AG08395 (cell line): ENCODE data around the gene DGKG.
A peak's percentile ranks its signal among the peaks of the same experiment; 100 is the strongest.

ENCODE experiments used
- DNase-seq: peaks from one replicate; pipeline ENCODE4 v3.0.0; 2012; ENCODE audit warnings: mixed read lengths, low spot score

Gene DGKG

DNA sequence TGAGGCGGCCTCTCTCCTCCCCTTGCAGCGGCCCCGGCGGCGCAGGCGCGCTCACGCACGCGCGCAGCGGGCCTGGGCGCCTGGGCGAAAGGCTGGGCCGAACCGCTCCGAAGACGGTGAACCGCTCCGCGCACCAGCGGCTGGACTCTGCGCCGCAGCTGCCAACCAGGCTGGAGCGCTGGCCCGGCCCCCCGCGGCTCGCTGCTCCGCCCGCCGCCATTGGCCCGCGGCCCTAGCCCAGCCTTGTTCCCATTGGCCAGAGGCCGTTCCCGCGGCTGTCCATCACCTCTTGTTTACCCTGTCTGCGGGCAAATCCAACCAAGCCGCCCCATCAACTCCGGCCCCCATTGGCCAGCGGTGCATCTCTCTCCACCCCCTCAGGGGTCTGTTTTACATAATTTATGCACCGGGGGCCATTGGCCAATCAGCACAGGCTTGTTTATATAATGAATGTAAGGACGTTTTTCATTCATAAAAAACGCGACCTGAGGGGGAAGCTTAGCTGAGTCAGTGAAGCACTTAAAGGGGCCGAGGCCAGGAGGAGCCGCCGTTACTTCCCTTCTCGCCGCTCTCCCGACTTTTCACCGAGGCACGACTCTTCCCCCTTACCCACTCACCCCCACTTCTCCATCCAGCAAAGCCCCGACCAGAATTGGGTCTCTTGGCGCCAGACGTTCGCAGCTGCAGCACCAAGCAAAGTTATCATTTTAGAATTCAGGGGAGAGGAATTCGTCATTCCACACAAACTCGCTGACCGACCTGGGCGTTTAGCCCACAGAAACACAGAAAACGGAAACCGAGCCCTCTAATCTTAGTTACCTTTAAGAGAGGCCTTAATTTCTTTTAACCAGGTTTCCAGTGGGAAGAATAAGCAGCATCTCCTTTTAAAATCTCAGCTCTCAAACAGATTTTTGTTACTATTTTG is 252.8 kb downstream of the DGKG start, which contains the start of gene ETV5:
TSS of gene ETV5 (minus strand) at position 149 of the 925 bp plus-strand sequence. CDS start 3,221 bp downstream, outside the sequence.
- peak; percentile 99 for DNase-seq

DNA sequence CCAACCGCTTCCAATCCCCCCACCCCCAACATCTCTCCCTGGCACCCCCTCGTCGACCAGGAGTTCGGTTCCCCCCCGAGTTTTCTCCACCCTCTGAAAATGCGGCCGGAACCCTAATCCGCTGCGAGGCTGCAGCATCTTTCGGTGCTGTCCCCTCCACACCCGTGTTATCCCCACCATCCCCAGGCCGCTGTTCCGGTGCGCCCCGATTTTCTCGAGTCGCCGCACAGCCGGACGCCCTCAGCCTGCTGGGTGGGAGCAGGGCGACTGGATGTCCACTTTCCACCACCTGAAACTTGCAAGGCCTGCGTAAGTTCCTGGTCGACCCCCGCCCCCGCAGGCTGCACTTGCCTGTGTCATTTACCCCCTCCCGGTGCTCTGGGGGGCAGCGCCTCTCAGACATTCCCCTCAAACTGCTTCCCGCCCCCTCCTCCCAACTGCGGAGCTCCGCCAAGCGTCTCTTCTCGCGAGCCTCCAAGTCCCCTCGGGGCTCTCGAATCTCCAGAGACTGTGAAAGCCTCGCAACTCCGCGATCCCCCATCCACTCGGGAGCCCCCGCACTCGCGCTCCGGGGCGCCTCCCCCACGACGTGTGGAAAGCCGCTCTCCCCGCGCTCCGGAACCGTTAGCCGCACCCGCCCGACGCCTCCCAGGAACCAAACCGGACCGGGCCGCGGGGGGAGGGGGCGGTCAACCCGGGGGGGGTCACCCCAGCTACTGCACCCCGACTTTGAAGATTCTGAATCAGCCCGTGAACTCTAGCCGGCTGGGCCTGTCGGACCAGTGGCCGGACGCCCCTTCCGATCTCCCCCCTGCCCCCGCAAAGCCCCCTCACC is 253.7 kb downstream of the DGKG start:
- peak; percentile 58 for DNase-seq

DNA sequence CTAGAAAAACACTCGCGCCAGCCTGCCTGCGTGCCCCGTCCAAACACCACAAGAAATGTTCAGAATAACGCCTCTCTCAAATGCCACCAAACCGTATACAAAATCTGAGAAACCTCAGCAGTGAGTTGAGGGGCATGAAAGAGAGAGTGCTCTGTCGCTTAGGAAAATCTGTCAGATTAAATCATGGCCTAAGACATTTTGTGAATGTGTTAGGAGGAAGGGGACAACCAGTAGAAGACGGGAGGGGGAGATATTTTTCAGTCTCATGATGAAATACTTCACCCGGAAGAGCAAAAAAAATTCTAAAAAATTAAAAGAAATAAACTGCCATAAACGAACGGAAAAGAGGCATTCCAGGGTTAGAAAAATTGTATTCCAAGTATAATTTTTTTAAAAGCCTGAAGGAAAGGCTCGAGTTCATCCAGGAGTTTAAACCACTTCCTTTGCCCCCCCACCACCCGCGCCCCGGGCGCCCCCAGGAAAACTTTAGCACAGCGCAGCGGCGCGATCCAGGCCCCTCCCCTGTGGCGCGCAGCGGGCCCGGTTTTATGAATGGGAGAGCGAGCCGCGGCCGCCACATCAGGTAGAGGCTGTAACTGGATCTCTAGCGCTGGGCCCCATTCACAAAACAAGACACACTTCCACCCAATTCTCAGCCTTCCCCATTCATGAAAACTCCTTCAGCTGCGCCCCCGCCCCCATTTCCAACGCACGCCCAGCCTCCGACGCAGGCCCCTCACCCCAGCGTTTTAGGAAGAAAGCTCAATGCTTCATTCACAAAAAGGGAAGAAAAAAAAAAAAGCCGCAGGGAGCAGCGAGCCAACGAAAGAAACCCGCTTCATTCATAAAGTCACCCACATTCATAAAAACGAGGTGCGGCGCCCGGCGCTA is 254.6 kb downstream of the DGKG start:
- peak; percentile 49 for DNase-seq

DNA sequence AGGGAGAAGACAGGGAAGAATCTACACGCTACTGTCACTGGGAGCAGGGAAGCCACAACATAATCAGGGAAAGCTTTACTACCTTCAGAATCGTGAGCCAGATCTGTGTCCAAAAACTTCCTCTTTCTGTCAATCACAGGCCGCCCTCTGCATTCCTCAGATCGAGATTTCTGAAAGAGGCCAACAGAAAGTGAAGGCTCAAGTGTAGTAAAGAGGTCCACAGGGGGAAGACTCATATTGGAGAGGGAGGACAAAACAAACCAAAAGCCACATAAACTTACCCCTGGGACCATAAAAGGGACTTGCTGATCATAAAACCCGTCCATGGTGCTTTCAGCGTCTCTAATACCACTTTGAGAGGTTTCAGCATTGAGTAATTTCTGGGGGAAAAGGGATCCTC is 256.5 kb downstream of the DGKG start:
- no peak for DNase-seq

DNA sequence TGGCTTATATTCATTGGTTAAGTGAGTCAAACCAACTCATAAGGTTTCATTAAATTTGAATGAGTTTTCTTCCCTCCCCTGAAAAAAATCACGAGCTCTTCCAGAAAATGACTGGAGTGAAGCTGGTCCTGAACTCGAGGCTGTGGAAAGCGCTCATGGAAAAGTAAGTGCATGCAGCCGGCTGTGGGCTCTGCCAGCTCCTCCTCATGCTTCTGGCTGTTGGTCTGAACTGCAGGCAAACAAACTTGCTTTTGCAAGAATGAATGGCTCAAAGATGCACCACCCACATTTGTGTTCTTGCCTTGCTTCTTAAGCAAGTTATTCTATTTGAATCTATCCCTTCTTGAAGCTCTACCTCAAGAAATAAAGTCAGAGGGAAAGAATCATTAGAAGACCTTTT is 259.3 kb downstream of the DGKG start:
- DNase-seq = peak; percentile 27

DNA sequence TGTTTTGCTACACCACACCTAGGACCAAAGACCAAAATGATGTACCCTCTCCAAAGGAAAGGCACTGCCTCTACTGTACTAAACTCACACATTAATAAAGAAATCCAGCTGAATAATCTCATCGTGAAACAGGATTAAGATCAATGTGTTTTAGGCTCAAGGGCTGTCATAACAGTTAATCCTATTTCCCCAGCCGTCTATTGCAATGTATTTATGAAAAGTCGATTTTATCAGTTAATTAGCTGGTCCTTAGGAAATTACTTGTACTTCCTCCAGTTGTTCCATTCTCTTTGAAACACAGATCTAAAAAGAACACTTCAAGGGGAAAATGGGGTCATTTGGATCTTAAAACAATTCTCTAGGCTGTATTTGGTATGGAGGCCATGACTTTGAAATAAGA is 261.6 kb downstream of the DGKG start:
- DNase-seq = no peak

DNA sequence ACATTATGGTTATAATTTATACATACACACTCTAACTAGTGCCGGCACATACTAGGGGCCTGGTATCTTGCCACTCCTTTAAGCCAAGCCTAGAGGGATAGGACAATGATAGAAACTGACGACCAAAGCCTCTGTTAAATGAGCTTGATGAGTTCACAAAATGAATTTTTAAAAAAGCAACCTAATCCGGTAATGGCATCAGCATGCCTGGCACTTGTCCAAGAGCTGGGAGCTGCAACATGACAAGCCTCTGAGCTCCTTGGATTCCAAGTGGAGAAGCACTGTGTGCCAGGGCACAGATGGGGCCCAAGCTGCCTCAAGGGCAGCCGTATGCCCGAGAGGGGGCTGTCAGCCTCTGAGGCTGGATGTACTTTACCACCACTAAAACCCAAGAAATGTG is 262.9 kb downstream of the DGKG start:
- peak; percentile 77 for DNase-seq

DNA sequence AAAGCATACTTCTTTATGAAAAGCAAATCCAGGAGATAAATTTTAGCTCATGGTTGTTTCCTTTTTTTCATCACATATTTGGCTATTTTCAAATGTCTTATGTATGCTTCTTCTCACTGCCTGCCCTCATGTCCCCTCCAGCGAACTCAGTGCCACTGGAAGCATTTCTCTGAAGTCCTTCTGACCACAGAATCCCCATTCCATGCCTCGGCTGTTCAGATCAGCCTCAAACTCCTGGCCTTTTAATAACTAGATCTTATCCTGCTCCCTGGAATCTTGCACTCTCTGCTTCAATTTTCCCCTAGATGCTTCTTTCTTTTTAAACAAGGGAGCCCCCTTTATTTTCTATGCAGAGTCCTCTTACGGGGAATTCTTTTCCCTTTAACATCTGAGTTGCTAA is 263.3 kb downstream of the DGKG start:
- DNase-seq = no peak

DNA sequence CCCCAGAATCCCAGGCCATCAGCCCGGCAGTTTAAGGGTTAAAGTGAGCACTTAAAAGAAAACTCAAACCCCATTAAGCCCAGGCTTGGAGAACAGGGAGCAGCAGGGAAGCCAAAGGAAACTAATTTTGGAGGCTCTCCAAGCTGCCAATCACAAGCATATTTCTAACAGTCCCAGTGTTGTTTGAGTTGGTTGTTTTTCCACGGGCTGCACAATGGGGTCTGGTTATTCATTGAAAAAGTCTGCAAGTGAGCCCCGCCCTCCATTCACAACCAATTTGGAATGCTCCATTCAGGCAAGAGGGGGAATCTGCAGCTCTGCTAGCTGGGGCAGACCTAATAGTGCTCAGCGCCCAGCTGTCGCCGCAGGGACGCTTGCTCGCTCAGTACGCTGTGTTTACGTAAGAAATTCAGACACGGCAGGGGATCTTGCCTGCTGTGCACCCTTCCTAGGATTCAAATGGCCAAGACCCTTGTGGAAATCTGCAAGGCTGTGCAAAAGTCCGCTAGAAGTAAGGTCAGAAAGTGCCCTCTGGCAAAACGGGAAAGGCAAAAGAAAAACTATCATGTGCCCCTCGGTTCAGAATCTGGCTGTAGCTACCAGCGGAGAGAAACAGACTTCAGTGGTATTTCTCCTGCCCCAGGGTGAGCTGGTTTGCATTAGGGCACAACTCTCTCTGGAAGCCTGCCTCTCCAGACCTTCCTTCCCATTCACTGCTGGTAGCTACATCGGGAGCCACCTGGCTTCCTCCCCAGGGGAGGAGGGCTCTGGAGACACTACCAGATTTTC is 264.2 kb downstream of the DGKG start:
- DNase-seq = peak; percentile 75

DNA sequence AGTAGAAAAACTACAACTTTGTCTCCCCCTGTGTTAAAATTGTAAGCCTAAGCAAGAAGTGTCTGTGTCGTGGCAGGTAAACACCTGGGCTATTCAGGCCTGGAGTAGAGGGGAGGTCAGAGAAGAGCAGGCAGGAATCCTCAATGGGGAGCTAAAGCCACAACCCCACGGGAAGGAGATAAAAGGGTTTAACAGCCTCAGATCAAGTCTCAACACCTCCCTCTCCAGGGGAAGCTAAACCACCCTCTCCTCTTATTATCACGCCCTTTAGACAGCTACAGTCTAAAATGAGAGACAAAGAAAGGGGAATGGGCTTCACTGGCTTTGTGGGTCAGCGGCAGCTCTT is 264.7 kb downstream of the DGKG start:
- no peak for DNase-seq
